Stimulated activated CD4-positive, alpha-beta T cell treated with anti-CD3 and anti-CD28 coated beads, TNF-alpha, amount 100 ng/mL, for 1 hour (primary cell): Measurements from ENCODE around the gene C2CD4D.
"Not testable (repeated sequence)": the region's sequence is repeated elsewhere in the genome, so short reads cannot be mapped to it uniquely, and the experiment has no call there.

Source experiments
- DNase-seq, 3 donors: peaks; one replicate each; pipeline ENCODE4 v3.0.0-alpha.2; 2020; ENCODE audit warnings: low read depth in 3 of 3, low spot score in 1 of 3

Gene C2CD4D

GRCh38 chr1:151839457-151840403, at the start of gene C2CD4D:
C2CD4D (minus strand) TSS chr1:151839820; CDS start chr1:151838989, 831 bp downstream.
- DNase-seq, result peak; percentile 45 to 54 (median 46)

GRCh38 chr1:151888972-151889570, 49.5 kb upstream of the C2CD4D start:
- no peak for DNase-seq

DNA sequence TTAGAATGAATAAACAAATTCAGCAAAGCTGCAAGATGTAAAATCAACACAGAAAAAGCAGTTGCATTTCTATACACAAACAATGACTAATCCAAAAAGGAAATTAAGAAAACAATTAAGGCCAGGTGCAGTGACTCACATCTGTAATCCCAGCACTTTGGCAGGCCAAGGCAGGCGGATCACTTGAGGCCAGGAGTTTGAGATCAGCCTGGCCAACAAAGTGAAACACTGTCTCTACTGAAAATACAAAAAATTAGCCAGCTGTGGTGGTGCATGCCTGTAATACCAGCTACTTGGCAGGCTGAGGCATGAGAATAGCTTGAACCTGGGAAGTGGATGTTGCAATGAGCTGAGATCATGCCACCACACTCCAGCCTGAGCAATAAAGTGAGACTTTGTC, 47.4 kb upstream of the C2CD4D start:
- no peak for DNase-seq

DNA sequence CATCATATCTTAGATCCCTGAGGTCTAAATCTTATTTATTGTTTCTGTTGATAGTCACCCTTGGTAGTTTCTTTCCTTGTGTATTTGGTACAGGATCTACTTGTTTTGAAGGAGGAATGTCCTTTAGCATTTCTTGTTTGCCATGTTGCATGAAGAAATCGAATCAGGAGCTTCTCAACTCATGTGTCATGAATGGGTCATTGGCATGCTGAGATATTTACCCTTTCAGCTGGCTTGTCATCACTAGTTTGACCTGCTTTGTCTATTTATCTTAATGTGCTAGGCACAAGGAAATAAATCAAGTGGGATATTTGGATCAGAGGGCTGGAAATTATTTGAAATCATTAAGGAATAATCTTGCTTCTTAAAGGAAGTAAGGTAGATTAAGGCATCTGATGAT, 45.9 kb upstream of the C2CD4D start:
- DNase-seq, result no peak

GRCh38 chr1:151884879-151885278, 45.3 kb upstream of the C2CD4D start:
- not testable (repeated sequence) for DNase-seq

GRCh38 chr1:151884445-151884844, 44.8 kb upstream of the C2CD4D start:
- not testable (repeated sequence) for DNase-seq

DNA sequence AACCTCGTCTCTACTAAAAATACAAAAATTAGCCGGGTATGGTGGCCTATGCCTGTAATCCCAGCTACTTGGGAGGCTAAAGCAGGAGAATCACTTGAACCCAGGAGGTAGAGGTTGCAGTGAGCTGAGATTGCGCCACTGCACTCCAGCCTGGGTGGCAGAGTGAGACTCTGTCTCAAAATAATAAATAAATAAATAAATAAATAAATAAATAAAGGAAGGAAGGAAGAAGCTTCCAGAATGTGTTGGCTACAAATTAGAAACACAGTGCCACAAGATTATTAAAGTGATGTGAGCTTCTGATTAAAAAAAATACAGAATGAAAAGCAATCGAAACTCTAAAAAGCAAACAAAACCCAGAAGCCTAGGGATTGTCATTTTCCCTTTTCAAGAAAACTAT, 44.3 kb upstream of the C2CD4D start:
- not testable (repeated sequence) for DNase-seq

- not testable (repeated sequence) for DNase-seq
Measured at GRCh38 chr1:151882918-151883317, 43.3 kb upstream of the C2CD4D start.

DNA sequence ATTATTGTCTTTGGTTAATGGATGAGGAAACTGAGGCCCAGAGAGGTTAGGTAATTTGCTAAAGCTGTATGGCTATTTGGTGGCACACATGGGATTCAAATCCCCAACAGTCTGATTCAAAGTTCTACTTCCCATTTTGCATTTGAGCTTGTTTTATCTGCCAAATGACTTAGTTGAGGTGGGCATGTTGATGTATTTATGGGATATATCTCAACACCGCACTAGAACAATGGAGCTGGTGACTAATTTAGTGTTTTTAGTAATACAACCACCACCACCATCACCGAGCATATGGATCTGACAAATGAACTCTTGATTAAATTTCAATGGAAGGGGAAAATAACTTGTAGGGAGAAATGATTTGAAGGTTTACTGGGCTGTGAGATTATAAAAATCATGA, 42.8 kb upstream of the C2CD4D start:
- no peak for DNase-seq

- no peak for DNase-seq
Measured at GRCh38 chr1:151881479-151881878, 41.9 kb upstream of the C2CD4D start.

- DNase-seq, result no peak
Measured at GRCh38 chr1:151875419-151876097, 35.9 kb upstream of the C2CD4D start.

GRCh38 chr1:151872776-151873175, 33.2 kb upstream of the C2CD4D start:
- DNase-seq, result not testable (repeated sequence)

DNA sequence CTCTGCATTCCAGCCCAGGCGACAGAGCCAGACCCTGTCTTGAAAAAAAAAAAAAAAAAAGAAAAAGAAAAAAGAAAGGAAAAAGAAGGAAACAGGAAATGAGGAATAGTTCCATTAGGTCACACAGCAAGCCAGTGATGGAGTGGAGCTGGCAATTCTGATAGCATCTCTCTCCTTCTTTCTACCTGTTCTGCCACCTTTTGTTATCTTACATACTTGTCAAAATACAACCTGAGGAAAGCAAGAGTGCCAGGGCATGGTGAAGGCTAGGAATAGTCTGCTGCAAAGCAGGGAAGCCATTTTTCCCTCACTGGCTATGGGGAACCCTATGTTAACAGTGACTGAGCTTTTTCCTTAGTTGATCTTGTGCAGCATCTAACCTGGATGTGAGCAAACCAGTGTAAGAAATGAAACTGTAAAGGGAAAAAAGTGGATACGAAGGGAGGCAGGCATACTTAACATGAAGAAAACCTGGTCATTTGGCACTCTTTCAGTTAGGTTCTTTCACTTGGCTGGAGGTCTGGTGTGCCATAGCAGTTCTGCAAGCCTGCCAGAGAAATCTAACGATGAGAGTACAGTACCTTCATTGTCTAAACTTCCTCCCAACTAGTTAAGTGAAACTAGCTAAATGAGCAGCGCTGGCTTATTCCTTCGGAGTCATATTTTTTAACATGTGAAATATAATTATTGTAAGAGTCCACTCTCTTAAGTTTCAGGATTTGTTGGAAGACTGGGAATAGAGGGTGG, 31.8 kb upstream of the C2CD4D start:
- no peak for DNase-seq

DNA sequence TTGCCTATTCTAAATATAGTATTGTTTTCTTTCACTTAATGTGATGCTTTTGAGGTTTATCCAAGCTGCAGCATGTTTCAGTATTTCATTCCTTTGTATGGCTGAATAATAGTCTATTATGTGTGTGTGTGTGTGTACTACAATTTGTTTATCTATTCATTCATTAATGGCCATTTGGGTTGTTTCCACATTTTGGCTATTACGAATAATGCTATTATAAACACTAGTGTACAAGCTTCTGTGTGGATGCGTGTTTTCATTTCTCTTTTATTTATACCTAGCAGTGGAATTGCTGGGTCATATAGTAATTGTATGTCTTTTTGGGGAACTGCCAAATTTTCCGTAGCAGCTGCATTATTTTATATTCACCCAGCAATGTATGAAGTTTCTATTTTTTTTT, 28.9 kb upstream of the C2CD4D start:
- DNase-seq, result no peak

- no peak for DNase-seq
Measured at GRCh38 chr1:151867765-151868411, 28.3 kb upstream of the C2CD4D start.

GRCh38 chr1:151867321-151867720, 27.7 kb upstream of the C2CD4D start:
- no peak for DNase-seq

GRCh38 chr1:151864411-151864810, 24.8 kb upstream of the C2CD4D start:
- no peak for DNase-seq

DNA sequence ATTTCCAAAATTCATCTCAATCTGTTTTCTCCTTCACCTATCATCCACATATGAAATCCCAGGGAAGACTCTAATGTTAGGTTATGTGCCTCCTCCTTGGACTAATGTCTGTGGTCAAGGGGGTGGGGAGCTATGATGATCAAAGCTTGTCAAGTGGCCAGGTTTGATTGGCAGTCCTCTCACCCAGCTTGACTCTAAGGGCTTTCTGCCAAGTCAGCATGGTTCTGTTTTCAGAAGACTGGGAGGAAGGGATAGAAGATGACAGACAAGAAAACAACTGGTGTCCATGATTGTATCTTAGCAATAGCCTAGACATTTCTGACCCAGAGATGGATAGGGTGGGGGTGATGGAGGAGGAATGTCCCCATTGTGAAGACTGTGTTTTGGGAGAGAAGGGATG, 23.0 kb upstream of the C2CD4D start:
- DNase-seq, result no peak

GRCh38 chr1:151860504-151861187, 21.0 kb upstream of the C2CD4D start:
- no peak for DNase-seq

DNA sequence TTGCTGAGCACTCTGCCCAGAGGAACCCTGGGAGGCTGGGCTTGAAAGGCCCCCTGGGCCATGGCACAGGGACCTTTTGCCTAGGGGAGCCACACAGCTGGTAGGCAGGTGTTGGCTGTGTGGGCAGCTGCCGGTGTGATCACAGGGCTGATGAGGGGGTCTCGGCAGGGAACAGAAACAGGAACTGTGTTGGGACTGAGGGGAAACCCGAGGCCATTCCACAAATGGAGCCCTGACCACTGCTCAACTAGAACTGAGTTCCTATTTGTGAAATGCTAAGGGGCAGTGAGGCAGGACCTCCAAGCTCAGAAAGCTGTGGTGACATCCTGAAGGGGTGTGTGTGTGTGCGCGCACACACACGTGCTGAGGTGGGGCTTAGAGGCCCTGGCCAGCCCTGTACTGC, 20.3 kb upstream of the C2CD4D start:
- no peak for DNase-seq
